ENCODE results near the gene SERTAD3.

SERTAD3 gene

DNA sequence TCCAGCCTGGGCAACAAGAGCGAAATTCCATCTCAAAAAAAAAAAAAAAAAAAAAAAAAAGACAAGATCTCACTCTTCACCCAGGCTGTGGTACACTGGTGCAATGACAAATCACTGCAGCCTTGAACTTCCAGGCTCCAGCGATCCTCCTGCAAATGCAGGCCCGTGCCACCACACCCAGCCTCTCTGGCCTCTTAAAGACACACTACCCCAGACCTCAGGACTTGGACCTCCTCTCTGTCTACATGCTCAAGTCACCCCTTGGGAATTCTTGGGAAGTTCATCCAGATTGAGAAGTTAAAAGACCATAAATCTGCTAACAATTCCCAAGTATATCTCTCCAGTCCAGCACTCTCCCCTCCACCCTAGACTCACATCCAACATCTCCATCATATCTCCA, 43.6 kb downstream of the SERTAD3 start:
- H3K27ac ChIP-seq, result no peak overlapping the region
- DNase-seq (ENCODE audit: low spot score), result no peak
- CTCF ChIA-PET, result interaction anchor here (0.6 kb wide), 1 partner anchor 129 kb away, joined by 3 read pairs; no protein-coding TSS in a partner anchor
- POLR2A ChIA-PET (ENCODE audit: low non-redundant PET), result no interaction called here
- TF ChIP-seq, protein P1, sequence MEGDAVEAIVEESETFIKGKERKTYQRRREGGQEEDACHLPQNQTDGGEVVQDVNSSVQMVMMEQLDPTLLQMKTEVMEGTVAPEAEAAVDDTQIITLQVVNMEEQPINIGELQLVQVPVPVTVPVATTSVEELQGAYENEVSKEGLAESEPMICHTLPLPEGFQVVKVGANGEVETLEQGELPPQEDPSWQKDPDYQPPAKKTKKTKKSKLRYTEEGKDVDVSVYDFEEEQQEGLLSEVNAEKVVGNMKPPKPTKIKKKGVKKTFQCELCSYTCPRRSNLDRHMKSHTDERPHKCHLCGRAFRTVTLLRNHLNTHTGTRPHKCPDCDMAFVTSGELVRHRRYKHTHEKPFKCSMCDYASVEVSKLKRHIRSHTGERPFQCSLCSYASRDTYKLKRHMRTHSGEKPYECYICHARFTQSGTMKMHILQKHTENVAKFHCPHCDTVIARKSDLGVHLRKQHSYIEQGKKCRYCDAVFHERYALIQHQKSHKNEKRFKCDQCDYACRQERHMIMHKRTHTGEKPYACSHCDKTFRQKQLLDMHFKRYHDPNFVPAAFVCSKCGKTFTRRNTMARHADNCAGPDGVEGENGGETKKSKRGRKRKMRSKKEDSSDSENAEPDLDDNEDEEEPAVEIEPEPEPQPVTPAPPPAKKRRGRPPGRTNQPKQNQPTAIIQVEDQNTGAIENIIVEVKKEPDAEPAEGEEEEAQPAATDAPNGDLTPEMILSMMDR (conservative IDR thresholded peaks at IDR 0.05; ENCODE audit: low read depth), result no peak

DNA sequence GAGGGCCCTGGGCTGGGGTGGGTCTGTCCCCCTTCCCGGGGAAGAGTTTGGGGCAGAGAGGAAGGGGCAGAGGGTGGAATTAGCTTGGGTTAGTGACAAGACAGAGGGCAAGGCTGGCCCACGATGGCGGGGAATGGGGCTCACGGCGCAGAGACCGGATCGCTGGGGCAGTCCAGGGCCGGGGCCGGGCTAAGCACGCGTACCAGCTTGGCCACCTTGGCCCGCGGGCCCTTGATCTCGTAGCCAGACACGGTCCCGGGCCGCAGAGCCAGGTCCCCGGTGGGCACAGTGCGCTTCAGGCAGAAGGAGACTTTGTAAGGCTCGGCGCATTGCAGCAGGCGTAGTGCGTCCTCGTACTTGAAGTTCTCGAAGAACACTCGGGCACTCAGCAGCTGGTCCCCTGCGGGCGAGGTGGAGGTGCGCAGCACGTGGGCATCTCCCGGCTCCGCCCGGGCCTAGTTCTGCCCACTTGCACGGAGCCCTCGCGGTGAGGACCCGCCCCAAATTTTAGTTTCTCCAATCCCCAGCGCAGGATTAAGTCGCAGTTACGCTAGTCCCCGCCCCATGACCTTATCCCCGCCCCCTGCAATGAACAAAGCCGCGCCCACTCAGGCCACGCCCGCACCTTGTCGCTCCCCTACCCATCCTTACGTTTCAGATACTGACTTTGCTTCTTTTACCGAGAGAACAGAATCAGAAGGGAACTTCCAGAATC, 45.6 kb downstream of the SERTAD3 start:
- H3K27ac ChIP-seq, result no peak overlapping the region
- ChIA-PET CTCF (no interaction called here), POLR2A (ENCODE audit: low non-redundant PET) (no interaction called here)
- TF ChIP-seq, protein P1 (conservative IDR thresholded peaks at IDR 0.05; ENCODE audit: low read depth), result no peak
- DNase-seq (ENCODE audit: low spot score), result peak; percentile 84

DNA sequence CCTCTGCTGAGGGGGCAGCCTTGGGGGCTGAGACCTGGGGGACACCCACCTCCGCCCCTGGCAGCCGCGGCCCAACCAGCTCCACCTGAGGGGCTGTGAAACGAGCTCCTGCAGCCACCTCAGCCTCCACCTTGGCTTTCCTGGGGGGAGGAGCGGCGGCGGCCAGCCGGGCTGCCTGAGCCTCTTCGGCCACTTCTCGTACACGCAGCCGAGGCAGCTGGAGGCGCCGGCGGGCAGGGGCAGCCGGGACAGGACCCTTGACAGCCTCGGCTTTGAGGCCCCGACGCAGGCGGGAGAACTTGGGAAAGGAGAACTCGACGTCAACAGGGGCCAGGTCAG, 46.6 kb downstream of the SERTAD3 start:
- ChIA-PET CTCF (interaction anchor here (0.5 kb wide), 1 partner anchor 214 kb away, joined by 4 read pairs; no protein-coding TSS in a partner anchor), POLR2A (ENCODE audit: low non-redundant PET) (no interaction called here)
- DNase-seq (ENCODE audit: low spot score), result no peak
- no peak overlapping the region for H3K27ac ChIP-seq
- TF ChIP-seq, protein P1 (conservative IDR thresholded peaks at IDR 0.05; ENCODE audit: low read depth), result no peak

DNA sequence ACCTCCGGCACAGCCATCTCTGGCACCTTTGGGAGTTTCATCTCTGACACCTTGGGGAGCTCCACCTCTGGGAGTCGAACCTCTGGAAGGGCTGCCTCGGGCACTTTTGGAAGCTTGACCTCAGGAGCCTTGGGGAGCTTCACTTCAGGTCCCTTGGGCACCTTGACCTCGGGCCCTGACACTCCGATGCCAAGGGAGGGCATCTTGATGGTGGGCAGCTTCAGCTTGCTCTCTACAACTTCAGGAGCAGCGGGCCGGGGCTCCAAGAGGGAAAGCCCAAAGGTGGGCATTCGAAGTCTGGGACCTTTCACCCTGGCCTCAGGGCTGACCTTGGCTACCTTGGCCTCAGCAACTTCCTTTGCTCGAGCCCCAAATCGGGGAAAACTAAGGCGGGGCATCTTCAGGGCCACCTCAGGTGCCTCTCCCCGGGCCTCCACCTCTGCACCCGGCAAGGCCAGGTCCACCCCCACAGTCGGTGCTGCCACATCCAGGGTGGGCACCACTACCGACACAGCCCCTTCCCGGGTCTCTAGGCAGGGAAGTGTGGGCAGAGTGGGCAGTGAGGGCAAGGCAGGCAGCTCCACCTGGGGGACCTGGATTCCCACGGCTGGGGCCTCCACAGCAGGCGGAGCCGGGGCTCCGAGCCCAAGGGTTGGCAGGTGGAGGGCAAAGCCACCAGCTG, 47.1 kb downstream of the SERTAD3 start:
- CTCF ChIA-PET, result interaction anchor here (0.5 to 1.0 kb wide), 2 partner anchors 24 to 213 kb away, joined by 3 to 4 read pairs; no protein-coding TSS in a partner anchor
- POLR2A ChIA-PET (ENCODE audit: low non-redundant PET), result interaction anchor here (0.6 to 1.0 kb wide), 2 partner anchors 24 kb away, joined by 3 to 5 read pairs; no protein-coding TSS in a partner anchor
- no peak overlapping the region for H3K27ac ChIP-seq
- no peak for DNase-seq (ENCODE audit: low spot score)
- TF ChIP-seq, protein P1 (conservative IDR thresholded peaks at IDR 0.05; ENCODE audit: low read depth), result no peak

DNA sequence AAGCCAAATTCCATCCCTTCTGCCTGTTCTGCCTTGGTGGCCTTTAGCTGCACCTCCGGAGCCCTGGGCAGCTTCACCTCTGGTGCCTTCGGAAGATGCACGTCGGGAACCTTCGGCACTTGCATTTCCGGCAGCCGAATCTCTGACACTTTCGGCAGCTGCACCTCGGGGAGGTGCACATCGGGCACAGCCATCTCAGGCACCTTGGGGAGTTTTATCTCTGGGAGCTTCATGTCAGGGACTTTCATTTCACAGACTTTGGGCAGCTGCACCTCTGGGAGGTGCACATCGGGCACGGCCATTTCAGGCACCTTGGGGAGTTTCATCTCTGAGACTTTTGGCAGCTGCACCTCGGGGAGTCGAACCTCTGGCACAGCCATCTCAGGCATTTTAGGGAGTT, 48.2 kb downstream of the SERTAD3 start:
- no peak overlapping the region for H3K27ac ChIP-seq
- ChIA-PET CTCF (interaction anchor here (0.5 to 1.0 kb wide), 3 partner anchors 23 to 96 kb away, joined by 3 to 5 read pairs (median 3); no protein-coding TSS in a partner anchor), POLR2A (ENCODE audit: low non-redundant PET) (interaction anchor here (0.5 to 1.0 kb wide), 2 partner anchors 25 to 43 kb away, joined by 3 to 6 read pairs; no protein-coding TSS in a partner anchor)
- TF ChIP-seq, protein P1 (conservative IDR thresholded peaks at IDR 0.05; ENCODE audit: low read depth), result no peak
- no peak for DNase-seq (ENCODE audit: low spot score)

DNA sequence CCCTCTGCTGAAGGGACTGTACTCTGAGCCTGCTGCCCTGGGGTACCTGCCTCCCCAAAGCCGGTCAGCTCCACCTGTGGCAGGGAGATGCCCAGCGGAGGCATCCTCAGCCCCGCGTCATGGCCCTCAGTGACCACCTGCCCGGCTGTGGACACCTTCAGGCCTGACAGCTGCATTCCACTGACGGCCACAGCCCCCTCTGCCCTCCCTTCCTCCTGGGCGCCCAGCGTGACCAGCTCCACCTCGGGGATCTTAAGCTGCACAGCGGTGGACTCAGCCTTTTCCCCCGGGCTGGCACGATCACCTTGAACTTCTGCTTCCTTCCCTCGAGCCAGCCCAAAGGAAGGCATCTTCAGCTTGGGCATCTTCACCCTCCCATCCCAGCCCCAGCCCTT, 49.3 kb downstream of the SERTAD3 start:
- CTCF ChIA-PET, result interaction anchor here (1.2 kb wide), 1 partner anchor 20 kb away, joined by 4 read pairs; no protein-coding TSS in a partner anchor
- POLR2A ChIA-PET (ENCODE audit: low non-redundant PET), result no interaction called here
- DNase-seq (ENCODE audit: low spot score), result no peak
- TF ChIP-seq, protein P1 (conservative IDR thresholded peaks at IDR 0.05; ENCODE audit: low read depth), result no peak
- no peak overlapping the region for H3K27ac ChIP-seq
